Ishikawa (cell line): Measurements from ENCODE around the gene UPK2.

Experiments
- CEBPB ChIP-seq: IDR thresholded peaks from 2 replicates; pipeline ENCODE4 v1.6.1; 2012
- CREB1 ChIP-seq: IDR thresholded peaks from 2 replicates; pipeline ENCODE4 v1.6.1; 2012; ENCODE audit warnings: low read depth
- EGR1 ChIP-seq: IDR thresholded peaks from 2 replicates; pipeline ENCODE4 v1.6.1; 2012
- EP300 ChIP-seq: IDR thresholded peaks from 2 replicates; pipeline ENCODE4 v1.6.1; 2012; ENCODE audit warnings: borderline replicate concordance
- FOXM1 ChIP-seq: IDR thresholded peaks from 2 replicates; pipeline ENCODE4 v1.6.1; 2012; ENCODE audit warnings: low read depth, borderline replicate concordance
- MAX ChIP-seq: IDR thresholded peaks from 2 replicates; pipeline ENCODE4 v1.6.1; 2012
- NFIC ChIP-seq: IDR thresholded peaks from 2 replicates; pipeline ENCODE4 v1.6.1; 2012
- RAD21 ChIP-seq: IDR thresholded peaks from 2 replicates; pipeline ENCODE4 v1.6.1; 2012; ENCODE audit warnings: low read depth
- REST ChIP-seq: IDR thresholded peaks from 2 replicates; pipeline ENCODE4 v1.6.1; 2012; ENCODE audit warnings: low read depth, mild to moderate bottlenecking
- TAF1 ChIP-seq: IDR thresholded peaks from 2 replicates; pipeline ENCODE4 v1.6.1; 2012; ENCODE audit warnings: low read depth, mild to moderate bottlenecking
- TCF12 ChIP-seq: IDR thresholded peaks from 2 replicates; pipeline ENCODE4 v1.6.1; 2012; ENCODE audit warnings: low read depth
- TEAD4 ChIP-seq: IDR thresholded peaks from 2 replicates; pipeline ENCODE4 v1.6.1; 2012
- USF1 ChIP-seq: IDR thresholded peaks from 2 replicates; pipeline ENCODE4 v1.6.1; 2012
- YY1 ChIP-seq: IDR thresholded peaks from 2 replicates; pipeline ENCODE4 v1.6.1; 2012; ENCODE audit warnings: low read depth
- ZBTB7A ChIP-seq: IDR thresholded peaks from 2 replicates; pipeline ENCODE4 v1.6.1; 2012; ENCODE audit warnings: low read depth

The UPK2 gene

GRCh38 chr11:118921121-118921928 lies 34.8 kb upstream of the UPK2 start:
- TF ChIP-seq MAX = no peak; the same call in 1 of the 2 replicates
- TF ChIP-seq TEAD4 = no peak
- peak; percentile 61; the same call in 1 of the 2 replicates for TF ChIP-seq EP300
- no peak for TF ChIP-seq FOXM1
- TF ChIP-seq YY1 = no peak
- TF ChIP-seq CREB1 = no peak
- TF ChIP-seq RAD21 = no peak
- TF ChIP-seq TCF12 = peak; percentile 62; the same call in 1 of the 2 replicates
- no peak for TF ChIP-seq USF1
- no peak for TF ChIP-seq EGR1
- no peak for TF ChIP-seq NFIC
- peak; percentile 90 for TF ChIP-seq CEBPB
- no peak for TF ChIP-seq TAF1
- peak; percentile 79 for TF ChIP-seq ZBTB7A
- TF ChIP-seq REST = no peak

GRCh38 chr11:118921929-118922744 lies 34.0 kb upstream of the UPK2 start:
- TF ChIP-seq CREB1 = no peak
- TF ChIP-seq TCF12 = peak; percentile 16; the same call in 1 of the 2 replicates
- peak; percentile 50; the same call in 1 of the 2 replicates for TF ChIP-seq EP300
- no peak for TF ChIP-seq FOXM1
- TF ChIP-seq EGR1 = no peak
- peak; percentile 78 for TF ChIP-seq TEAD4
- no peak for TF ChIP-seq CEBPB
- no peak for TF ChIP-seq YY1
- TF ChIP-seq MAX = peak; percentile 70
- TF ChIP-seq REST = no peak
- peak; percentile 15; the same call in 1 of the 2 replicates for TF ChIP-seq ZBTB7A
- TF ChIP-seq TAF1 = peak; percentile 36; the same call in 1 of the 2 replicates
- peak; percentile 38 for TF ChIP-seq NFIC
- TF ChIP-seq USF1 = 0 out of 2 replicates have a peak, but pooled peaks have one; percentile 10
- no peak for TF ChIP-seq RAD21

- TF ChIP-seq TCF12 = no peak
- TF ChIP-seq CREB1 = no peak
- TF ChIP-seq YY1 = no peak
- no peak for TF ChIP-seq TAF1
- no peak for TF ChIP-seq FOXM1
These were observed 33.1 kb upstream of the UPK2 start for GRCh38 chr11:118922745-118923627.

GRCh38 chr11:118923721-118924587 lies 32.1 kb upstream of the UPK2 start:
- TF ChIP-seq USF1 = no peak
